ENCODE data around the gene KLRC1. TPM values are rescaled to one million over a fixed set of nuclear protein-coding genes. Genes with fewer than 3 reads are reported as not detected.

KLRC1 gene
- total RNA-seq, 1 experiment from 2014 or later = not detected

DNA sequence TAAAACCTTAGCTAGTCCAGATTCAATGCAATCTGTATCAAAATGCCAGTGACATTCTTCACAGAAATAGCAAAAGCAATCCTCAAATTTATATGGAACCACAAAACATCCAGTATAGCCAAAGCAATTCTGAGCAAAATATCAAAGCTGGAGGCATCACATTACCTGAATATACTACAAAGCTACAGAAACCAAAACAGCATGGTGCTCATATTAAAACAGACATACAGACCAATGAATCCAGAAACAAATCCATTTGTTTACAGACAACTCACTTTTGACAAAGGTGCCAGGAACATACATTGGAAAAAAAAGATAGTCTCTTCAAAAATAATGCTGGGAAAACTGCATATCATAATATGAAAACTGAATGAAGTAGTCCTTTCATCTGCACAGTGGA lies 48.4 kb downstream of the KLRC1 start:
- CTCF ChIA-PET = no interaction called here
- no peak for ATAC-seq
- TF ChIP-seq CBX3 (IDR thresholded peaks at IDR 0.05; ENCODE audit: low read depth) (0 out of 2 replicates have a peak, but pooled peaks have one; percentile 29), FOSL1 (IDR thresholded peaks at IDR 0.05; ENCODE audit: low read depth) (no peak), SIN3A (IDR thresholded peaks at IDR 0.05; ENCODE audit: low read depth) (no peak), EZH2 (IDR thresholded peaks at IDR 0.05) (no peak)
- peaks cover 6 to 7% of the 10 kb centered on the region in 2 experiments; a peak in 3 of 4 replicates for H3K4me1 ChIP-seq (ENCODE audit: control insufficient read depth in 1 of 2, insufficient read depth in 2 of 2, low read length in 2 of 2)
- RAD21 ChIA-PET (ENCODE audit: low non-redundant PET in 1 of 2, low total read pairs in 2 of 2, uncharacterized antibody in 2 of 2, unreplicated experiment in 2 of 2) = no interaction called here
- BruUV-seq (replicated peaks) = no TSS peak
- POLR2A ChIA-PET = no interaction called here
- H3K79me2 ChIP-seq (ENCODE audit: insufficient read depth, low read length) = no peaks in the 10 kb centered on the region
- no peak overlapping the region for H3K4me3 ChIP-seq (replicated peaks in 1 of 2; ENCODE audit: low read depth in 1 of 2, low read length in 2 of 2)
- H3K9me3 ChIP-seq (ENCODE audit: control insufficient read depth in 1 of 2, insufficient read depth in 1 of 2, low read depth in 1 of 2, low read length in 2 of 2) = no peaks in the 10 kb centered on the region
- DNase-seq (ENCODE audit: low read depth, low spot score) = no peak
- H3K9me2 ChIP-seq (ENCODE audit: insufficient read depth) = no peaks in the 10 kb centered on the region
- no peaks in the 10 kb centered on the region for H3K36me3 ChIP-seq (ENCODE audit: control insufficient read depth in 1 of 2, insufficient read depth in 2 of 2, low read length in 2 of 2)
- no peak overlapping the region for H3K4me2 ChIP-seq (ENCODE audit: low read length)
- H2AFZ ChIP-seq (ENCODE audit: low read depth, low read length, poor library complexity, severe bottlenecking) = no peak overlapping the region
- intact Hi-C loops (cut with micrococcal nuclease) = loop anchor here (10.0 kb wide), 1 partner anchor 50 kb away; the partner anchor contains the start of gene KLRC1
- no peaks in the 10 kb centered on the region for H3K27me3 ChIP-seq (ENCODE audit: insufficient read depth, low read length)
- H4K20me1 ChIP-seq (ENCODE audit: insufficient read depth) = no peaks in the 10 kb centered on the region
- H3K9ac ChIP-seq (ENCODE audit: low read length) = no peak overlapping the region
- H3K27ac ChIP-seq (ENCODE audit: low read depth, low read length) = no peak overlapping the region

DNA sequence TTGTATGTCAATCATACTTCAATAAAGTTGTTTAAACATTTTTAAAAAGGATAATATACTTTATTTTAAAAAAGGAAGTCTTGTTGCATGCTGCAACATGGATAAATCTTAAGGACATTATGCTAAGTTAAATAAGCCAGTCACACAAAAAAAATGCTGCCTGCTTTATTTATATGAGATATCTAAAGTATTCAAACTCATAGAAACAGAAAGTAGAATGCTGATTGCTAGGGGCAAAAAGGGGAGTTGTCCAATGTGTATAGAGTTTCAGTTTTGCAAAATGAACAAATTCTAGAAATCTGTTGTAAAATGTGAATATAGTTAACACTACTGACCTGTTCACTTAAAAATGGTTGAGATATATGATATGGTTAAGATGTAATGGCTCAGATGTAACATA lies 52.3 kb downstream of the KLRC1 start:
- Histone ChIP-seq H3K27ac (ENCODE audit: low read depth, low read length) (no peak overlapping the region), H3K4me2 (ENCODE audit: low read length) (no peak overlapping the region), H3K36me3 (ENCODE audit: control insufficient read depth in 1 of 2, insufficient read depth in 2 of 2, low read length in 2 of 2) (no peaks in the 10 kb centered on the region), H3K4me3 (replicated peaks in 1 of 2; ENCODE audit: low read depth in 1 of 2, low read length in 2 of 2) (no peak overlapping the region), H3K27me3 (ENCODE audit: insufficient read depth, low read length) (no peaks in the 10 kb centered on the region), H3K4me1 (ENCODE audit: control insufficient read depth in 1 of 2, insufficient read depth in 2 of 2, low read length in 2 of 2) (peaks cover 0 to 4% of the 10 kb centered on the region in 2 experiments; a peak in 2 of 4 replicates), H3K9ac (ENCODE audit: low read length) (no peak overlapping the region), H3K9me3 (ENCODE audit: control insufficient read depth in 1 of 2, insufficient read depth in 1 of 2, low read depth in 1 of 2, low read length in 2 of 2) (no peaks in the 10 kb centered on the region), H3K9me2 (ENCODE audit: insufficient read depth) (no peaks in the 10 kb centered on the region), H2AFZ (ENCODE audit: low read depth, low read length, poor library complexity, severe bottlenecking) (no peak overlapping the region), H4K20me1 (ENCODE audit: insufficient read depth) (no peaks in the 10 kb centered on the region), H3K79me2 (ENCODE audit: insufficient read depth, low read length) (no peaks in the 10 kb centered on the region)
- CTCF ChIA-PET = no interaction called here
- BruUV-seq (replicated peaks) = no TSS peak
- RAD21 ChIA-PET (ENCODE audit: low non-redundant PET in 1 of 2, low total read pairs in 2 of 2, uncharacterized antibody in 2 of 2, unreplicated experiment in 2 of 2) = no interaction called here
- ATAC-seq (no peak), DNase-seq (ENCODE audit: low read depth, low spot score) (no peak)
- POLR2A ChIA-PET = no interaction called here
- intact Hi-C loops (cut with micrococcal nuclease) = loop anchor here (10.0 kb wide), 1 partner anchor 54 kb away; the partner anchor contains the start of gene KLRC1
- TF ChIP-seq ZFX (IDR thresholded peaks at IDR 0.05) = no peak
- TF ChIP-seq RAD21 (IDR thresholded peaks at IDR 0.05; ENCODE audit: low read depth) = no peak
- TF ChIP-seq POLR2A (IDR thresholded peaks at IDR 0.05; ENCODE audit: borderline replicate concordance, extremely low read depth, insufficient read depth, insufficient read length) = no peak
- TF ChIP-seq, protein P1, sequence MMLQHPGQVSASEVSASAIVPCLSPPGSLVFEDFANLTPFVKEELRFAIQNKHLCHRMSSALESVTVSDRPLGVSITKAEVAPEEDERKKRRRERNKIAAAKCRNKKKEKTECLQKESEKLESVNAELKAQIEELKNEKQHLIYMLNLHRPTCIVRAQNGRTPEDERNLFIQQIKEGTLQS (IDR thresholded peaks at IDR 0.05) = no peak
- TF ChIP-seq, protein P2, sequence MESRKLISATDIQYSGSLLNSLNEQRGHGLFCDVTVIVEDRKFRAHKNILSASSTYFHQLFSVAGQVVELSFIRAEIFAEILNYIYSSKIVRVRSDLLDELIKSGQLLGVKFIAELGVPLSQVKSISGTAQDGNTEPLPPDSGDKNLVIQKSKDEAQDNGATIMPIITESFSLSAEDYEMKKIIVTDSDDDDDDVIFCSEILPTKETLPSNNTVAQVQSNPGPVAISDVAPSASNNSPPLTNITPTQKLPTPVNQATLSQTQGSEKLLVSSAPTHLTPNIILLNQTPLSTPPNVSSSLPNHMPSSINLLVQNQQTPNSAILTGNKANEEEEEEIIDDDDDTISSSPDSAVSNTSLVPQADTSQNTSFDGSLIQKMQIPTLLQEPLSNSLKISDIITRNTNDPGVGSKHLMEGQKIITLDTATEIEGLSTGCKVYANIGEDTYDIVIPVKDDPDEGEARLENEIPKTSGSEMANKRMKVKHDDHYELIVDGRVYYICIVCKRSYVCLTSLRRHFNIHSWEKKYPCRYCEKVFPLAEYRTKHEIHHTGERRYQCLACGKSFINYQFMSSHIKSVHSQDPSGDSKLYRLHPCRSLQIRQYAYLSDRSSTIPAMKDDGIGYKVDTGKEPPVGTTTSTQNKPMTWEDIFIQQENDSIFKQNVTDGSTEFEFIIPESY (IDR thresholded peaks at IDR 0.05; ENCODE audit: extremely low read depth, insufficient replicate concordance, low read length) = no peak
- no peak for TF ChIP-seq EZH2phosphoT487 (IDR thresholded peaks at IDR 0.05; ENCODE audit: borderline replicate concordance)
- no peak for TF ChIP-seq CEBPB (IDR thresholded peaks at IDR 0.05; ENCODE audit: low read depth)
- TF ChIP-seq EZH2 (IDR thresholded peaks at IDR 0.05) = no peak
- TF ChIP-seq, protein P3, sequence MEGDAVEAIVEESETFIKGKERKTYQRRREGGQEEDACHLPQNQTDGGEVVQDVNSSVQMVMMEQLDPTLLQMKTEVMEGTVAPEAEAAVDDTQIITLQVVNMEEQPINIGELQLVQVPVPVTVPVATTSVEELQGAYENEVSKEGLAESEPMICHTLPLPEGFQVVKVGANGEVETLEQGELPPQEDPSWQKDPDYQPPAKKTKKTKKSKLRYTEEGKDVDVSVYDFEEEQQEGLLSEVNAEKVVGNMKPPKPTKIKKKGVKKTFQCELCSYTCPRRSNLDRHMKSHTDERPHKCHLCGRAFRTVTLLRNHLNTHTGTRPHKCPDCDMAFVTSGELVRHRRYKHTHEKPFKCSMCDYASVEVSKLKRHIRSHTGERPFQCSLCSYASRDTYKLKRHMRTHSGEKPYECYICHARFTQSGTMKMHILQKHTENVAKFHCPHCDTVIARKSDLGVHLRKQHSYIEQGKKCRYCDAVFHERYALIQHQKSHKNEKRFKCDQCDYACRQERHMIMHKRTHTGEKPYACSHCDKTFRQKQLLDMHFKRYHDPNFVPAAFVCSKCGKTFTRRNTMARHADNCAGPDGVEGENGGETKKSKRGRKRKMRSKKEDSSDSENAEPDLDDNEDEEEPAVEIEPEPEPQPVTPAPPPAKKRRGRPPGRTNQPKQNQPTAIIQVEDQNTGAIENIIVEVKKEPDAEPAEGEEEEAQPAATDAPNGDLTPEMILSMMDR (IDR thresholded peaks at IDR 0.05 in 2 of 3, conservative IDR thresholded peaks at IDR 0.05 in 1 of 3; ENCODE audit: borderline replicate concordance in 1 of 3, insufficient read depth in 1 of 3, low read depth in 2 of 3, low read length in 2 of 3) = no peak
- no peak for TF ChIP-seq YY1 (IDR thresholded peaks at IDR 0.05; ENCODE audit: extremely low read depth, insufficient replicate concordance, low read depth, low read length)
- TF ChIP-seq TCF7L2 (IDR thresholded peaks at IDR 0.05; ENCODE audit: borderline replicate concordance, extremely low read depth, insufficient read depth, insufficient read length) = no peak

All from HCT116 (cell line).